Endothelial cell of umbilical vein (primary cell): Measurements from ENCODE around the gene FRMPD1. TPM values are rescaled to one million over a fixed set of nuclear protein-coding genes. Genes with fewer than 3 reads are reported as not detected.

ENCODE experiments used
- BruUV-seq: library from RNA; stranded (reverse); fragments of 400-500 nt; replicated peaks from 2 replicates; lab custom pipeline; 2021; lab: Mats Ljungman, UMichigan
- CTCF ChIA-PET: fragments of 300-600, 350-600 bp; sonication (Branson Sonifier 250); formaldehyde crosslinking; loops from one replicate; lab custom pipeline; 2021; ENCODE audit warnings: antibody characterized with exemption, inconsistent platforms; lab: Charles Lee
- POLR2A ChIA-PET: fragments of 300-600, 350-600 bp; sonication (Branson Sonifier 250); formaldehyde crosslinking; loops from one replicate; lab custom pipeline; 2021; ENCODE audit warnings: antibody characterized with exemption, inconsistent platforms; lab: Charles Lee
- DNase-seq: peaks from one replicate; pipeline ENCODE4 v3.0.0-alpha.2; 2011; ENCODE audit warnings: low read depth, low spot score
- FAIRE-seq: peaks from 2 replicates; lab custom pipeline; 2011; peaks lifted over from hg19 to GRCh38; lab: Jason Lieb, UNC
- H2AFZ ChIP-seq: 2 replicates; pipeline ENCODE4 v1.6.0; 2012; ENCODE audit warnings: low read depth, low read length, control low read depth, inconsistent platforms
- H3K27ac ChIP-seq: 2 replicates; pipeline ENCODE4 v1.5.1; 2011; ENCODE audit warnings: low read depth, mild to moderate bottlenecking, control low read depth, low read length, moderate library complexity; ENCODE audit not compliant: insufficient read depth
- H3K27me3 ChIP-seq, 2 experiments: 2 replicates each; pipeline versions ENCODE4 v1.6.0 to v1.6.1; 2011; ENCODE audit warnings: low read length in 2 of 2, mixed read lengths in 1 of 2; ENCODE audit not compliant: control insufficient read depth in 2 of 2, insufficient read depth in 2 of 2
- H3K36me3 ChIP-seq, 2 experiments: 2 replicates in 1 of 2; 3 replicates in 1 of 2; pipeline ENCODE4 v1.5.1; 2011; ENCODE audit warnings: low read length in 2 of 2, mild to moderate bottlenecking in 1 of 2, moderate library complexity in 1 of 2; ENCODE audit not compliant: control insufficient read depth in 2 of 2, insufficient read depth in 2 of 2; ENCODE audit errors: extremely low read depth in 1 of 2
- H3K4me1 ChIP-seq: 3 replicates; pipeline ENCODE4 v1.5.1; 2011; ENCODE audit warnings: mild to moderate bottlenecking, low read length; ENCODE audit not compliant: control insufficient read depth, insufficient read depth; ENCODE audit errors: extremely low read depth
- H3K4me2 ChIP-seq: 2 replicates; pipeline ENCODE4 v1.6.1; 2011; ENCODE audit warnings: low read length, control low read depth, mixed read lengths; ENCODE audit not compliant: insufficient read depth
- H3K4me3 ChIP-seq, 3 experiments: fragments of 200-600 bp in 1 of 3; sonication (generic), shearing (Covaris generic) in 1 of 3; replicated peaks in 1 of 3; 2 replicates each; pipeline ENCODE4 v1.5.1; 2011 to 2016; ENCODE audit warnings: control low read depth in 3 of 3, low read length in 3 of 3, mild to moderate bottlenecking in 2 of 3, inconsistent platforms in 1 of 3, low read depth in 1 of 3, moderate library complexity in 1 of 3; ENCODE audit not compliant: insufficient read depth in 1 of 3
- H3K79me2 ChIP-seq: 2 replicates; pipeline ENCODE4 v1.6.0; 2012; ENCODE audit warnings: low read length, inconsistent platforms; ENCODE audit not compliant: control insufficient read depth, insufficient read depth
- H3K9ac ChIP-seq: replicated peaks from 2 replicates; pipeline ENCODE3; 2011; ENCODE audit warnings: low read length, control low read depth; ENCODE audit not compliant: insufficient read depth; ENCODE audit errors: extremely low read depth
- H3K9me1 ChIP-seq: replicated peaks from 3 replicates; pipeline ENCODE4 v1.6.0; 2011; ENCODE audit warnings: mild to moderate bottlenecking, low read length; ENCODE audit not compliant: control insufficient read depth, insufficient read depth; ENCODE audit errors: extremely low read depth
- H3K9me3 ChIP-seq: replicated peaks from 2 replicates; pipeline ENCODE4 v1.5.1; 2012; ENCODE audit warnings: low read length, inconsistent platforms; ENCODE audit not compliant: control insufficient read depth, insufficient read depth
- H4K20me1 ChIP-seq: replicated peaks from 2 replicates; pipeline ENCODE3; 2011; ENCODE audit warnings: mild to moderate bottlenecking, low read length; ENCODE audit not compliant: control insufficient read depth, insufficient read depth; ENCODE audit errors: extremely low read depth
- EZH2 ChIP-seq: IDR thresholded peaks from 2 replicates; pipeline ENCODE4 v1.6.1; 2012; ENCODE audit warnings: borderline replicate concordance, low read depth, mild to moderate bottlenecking, moderate library complexity, low read length, inconsistent platforms; ENCODE audit not compliant: severe bottlenecking
- FOS ChIP-seq: IDR thresholded peaks from 2 replicates; pipeline ENCODE4 v1.6.1; 2011; ENCODE audit warnings: mild to moderate bottlenecking, low read length, moderate library complexity, borderline replicate concordance; ENCODE audit not compliant: insufficient read depth
- JUN ChIP-seq: IDR thresholded peaks from 2 replicates; pipeline ENCODE4 v1.6.1; 2011; ENCODE audit warnings: borderline replicate concordance, low read depth; ENCODE audit not compliant: insufficient read length, insufficient read depth
- POLR2A ChIP-seq: IDR thresholded peaks from 2 replicates; pipeline ENCODE4 v1.6.1; 2012; ENCODE audit warnings: low read depth, mild to moderate bottlenecking, control low read depth, low read length
- POLR2AphosphoS5 ChIP-seq: IDR thresholded peaks from 2 replicates; pipeline ENCODE4 v1.6.1; 2012; ENCODE audit warnings: low read depth, mild to moderate bottlenecking, control low read depth, low read length, moderate library complexity; ENCODE audit not compliant: insufficient read depth
- dilution Hi-C: fragments of 300-500 bp; cut with MboI; formaldehyde crosslinking; loops from one replicate; pipeline ENCODE4 v1.15.0; 2019; ENCODE audit warnings: low sequenced_read_pairs; ENCODE audit not compliant: extremely low pct_ligation_motif_present
- intact Hi-C: fragments of 100-400 bp; cut with micrococcal nuclease; formaldehyde crosslinking; loops from one replicate; pipeline ENCODE4 v1.10.0; 2022
- polyA plus RNA-seq, 4 experiments: library from polyadenylated mRNA; depleted of rRNA in 3 of 4; stranded (reverse) in 3 of 4; unstranded in 1 of 4; fragments of >200 nt; gene quantifications; 2 replicates each; pipeline versions ENCODE4 v1.2.1 to v1.2.3, GENCODE V29; 2011 to 2012; ENCODE audit warnings: missing spikeins in 1 of 4
- total RNA-seq: library from RNA; stranded (reverse); gene quantifications from 2 replicates; pipeline ENCODE4 v1.2.3, GENCODE V29; 2021
- TF ChIP-seq, protein P1 (sequence below), 2 donors: IDR thresholded peaks; 1 replicate in 1 of 2; 2 replicates in 1 of 2; pipeline ENCODE4 v1.5.1; 2011; ENCODE audit warnings: low read length in 2 of 2, mild to moderate bottlenecking in 2 of 2, moderate library complexity in 2 of 2, control low read depth in 1 of 2, inconsistent platforms in 1 of 2, low read depth in 1 of 2; ENCODE audit not compliant: insufficient read depth in 1 of 2; ENCODE audit errors: extremely low read depth in 1 of 2

FRMPD1 gene
- total and polyA plus RNA-seq, 2 donors (not counting 3 experiments of a cell fraction or from before 2014, with no cell fraction given): not detected

DNA sequence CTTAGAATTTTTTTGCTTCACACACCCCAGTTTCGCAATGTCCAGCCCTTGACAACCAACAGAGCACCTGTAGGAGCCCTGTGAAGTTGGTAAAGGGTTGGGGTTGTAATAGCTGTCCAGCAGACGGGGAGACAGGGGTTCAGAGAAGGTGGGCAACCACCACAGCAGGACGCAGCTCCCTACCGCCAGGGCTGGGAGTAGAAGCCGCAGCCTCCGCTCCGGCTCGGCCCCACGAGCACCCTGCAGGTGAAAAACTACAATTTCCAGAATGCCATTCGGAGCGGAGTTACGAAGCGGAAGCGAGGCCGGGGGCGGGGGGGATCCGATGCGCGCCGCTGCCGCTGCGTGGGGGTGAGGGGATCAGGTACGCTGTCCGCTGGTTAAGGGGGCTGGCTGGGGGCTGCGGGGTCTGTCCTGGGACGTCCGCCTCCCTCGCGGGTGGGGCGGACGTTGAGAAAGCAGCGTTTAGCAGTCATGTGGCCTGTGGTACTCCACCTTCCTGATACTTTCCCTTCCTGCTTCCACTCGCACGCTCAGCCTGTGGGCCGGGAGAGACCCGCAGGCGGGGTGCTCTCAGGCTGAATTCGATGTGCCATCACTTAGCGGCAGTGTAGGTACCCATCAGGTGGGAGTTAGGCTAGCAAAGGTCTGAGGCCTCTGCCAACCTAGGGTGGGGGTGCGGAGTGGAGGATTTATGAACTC lies 102.9 kb downstream of the FRMPD1 start, which contains the start of gene TRMT10B:
Gene TRMT10B, plus strand, starts transcription at position 317 of the 702 bp plus-strand sequence. CDS start 8,127 bp downstream, outside the sequence.
- DNase-seq (peak; percentile 82), FAIRE-seq (peak; percentile 81)
- Histone ChIP-seq H3K4me3 (peak within 1 kb of the TSS; percentile 66 to 96 (median 92)), H3K4me1 (peaks cover 10% of the 10 kb centered on the region), H3K36me3 (no peaks in the 10 kb centered on the region), H2AFZ (peak within 1 kb of the TSS; percentile 86), H3K79me2 (peaks cover 7% of the 10 kb centered on the region), H3K9me3 (no peaks in the 10 kb centered on the region), H4K20me1 (no peaks in the 10 kb centered on the region), H3K27ac (peak within 1 kb of the TSS; percentile 69), H3K9ac (peak within 1 kb of the TSS; percentile 83), H3K4me2 (peak within 1 kb of the TSS; percentile 93), H3K27me3 (peaks cover 0 to 6% of the 10 kb centered on the region in 2 experiments), H3K9me1 (no peaks in the 10 kb centered on the region)
- TF ChIP-seq FOS (no peak), JUN (no peak), EZH2 (no peak), POLR2A (peak; percentile 65), POLR2AphosphoS5 (peak; percentile 65)
- TF ChIP-seq, protein P1, sequence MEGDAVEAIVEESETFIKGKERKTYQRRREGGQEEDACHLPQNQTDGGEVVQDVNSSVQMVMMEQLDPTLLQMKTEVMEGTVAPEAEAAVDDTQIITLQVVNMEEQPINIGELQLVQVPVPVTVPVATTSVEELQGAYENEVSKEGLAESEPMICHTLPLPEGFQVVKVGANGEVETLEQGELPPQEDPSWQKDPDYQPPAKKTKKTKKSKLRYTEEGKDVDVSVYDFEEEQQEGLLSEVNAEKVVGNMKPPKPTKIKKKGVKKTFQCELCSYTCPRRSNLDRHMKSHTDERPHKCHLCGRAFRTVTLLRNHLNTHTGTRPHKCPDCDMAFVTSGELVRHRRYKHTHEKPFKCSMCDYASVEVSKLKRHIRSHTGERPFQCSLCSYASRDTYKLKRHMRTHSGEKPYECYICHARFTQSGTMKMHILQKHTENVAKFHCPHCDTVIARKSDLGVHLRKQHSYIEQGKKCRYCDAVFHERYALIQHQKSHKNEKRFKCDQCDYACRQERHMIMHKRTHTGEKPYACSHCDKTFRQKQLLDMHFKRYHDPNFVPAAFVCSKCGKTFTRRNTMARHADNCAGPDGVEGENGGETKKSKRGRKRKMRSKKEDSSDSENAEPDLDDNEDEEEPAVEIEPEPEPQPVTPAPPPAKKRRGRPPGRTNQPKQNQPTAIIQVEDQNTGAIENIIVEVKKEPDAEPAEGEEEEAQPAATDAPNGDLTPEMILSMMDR (IDR thresholded peaks at IDR 0.05; ENCODE audit: extremely low read depth in 1 of 2, insufficient read depth in 1 of 2, low read depth in 1 of 2, low read length in 2 of 2): peak in 1 of 2 donors; percentile 6
- ChIA-PET POLR2A (no interaction called here), CTCF (no interaction called here)
- intact Hi-C loops (loop anchor here (2.0 to 5.0 kb wide), 3 partner anchors 31 to 171 kb away; partner anchors contain the start of genes DCAF10 and EXOSC3), dilution Hi-C loops (no loop called here)
- TSS peak; percentile 81 for BruUV-seq
